Gastrocnemius medialis (tissue), 4 donors: ENCODE data around the gene UAP1. TPM values are rescaled to one million over a fixed set of nuclear protein-coding genes. Genes with fewer than 3 reads are reported as not detected.

Source experiments
- ATAC-seq, 2 donors: fragments of 150-250 bp; one replicate each; pipeline ENCODE4 v1.9.1; 2016
- DNase-seq, 2 donors: peaks; one replicate each; pipeline ENCODE4 v3.0.0-alpha.2; 2019
- H3K27ac ChIP-seq, 4 donors: fragments of 200-600 bp; sonication (generic); 1 replicate in 1 of 4; 2 replicates in 3 of 4; pipeline ENCODE4 v1.5.1; 2016 to 2018; ENCODE audit warnings: mild to moderate bottlenecking in 2 of 4, moderate library complexity in 1 of 4
- H3K27me3 ChIP-seq, 3 donors: fragments of 200-600 bp; sonication (generic) in 2 of 3; 1 replicate in 1 of 3; 2 replicates in 2 of 3; pipeline versions ENCODE4 v1.5.1 to v1.6.0; 2016 to 2019; ENCODE audit warnings: mild to moderate bottlenecking in 1 of 3, moderate library complexity in 1 of 3
- H3K36me3 ChIP-seq, 2 donors: fragments of 200-600 bp; sonication (generic) in 1 of 2; one replicate each; pipeline ENCODE4 v1.5.1; 2017 to 2018
- H3K4me1 ChIP-seq, 2 donors: fragments of 200-600 bp; sonication (generic) in 1 of 2; one replicate each; pipeline ENCODE4 v1.5.1; 2016 to 2017; ENCODE audit warnings: mild to moderate bottlenecking in 2 of 2
- H3K4me3 ChIP-seq, 4 donors: fragments of 200-600 bp; sonication (generic) in 3 of 4; 1 replicate in 1 of 4; 2 replicates in 3 of 4; pipeline ENCODE4 v1.5.1; 2016 to 2019; ENCODE audit warnings: mild to moderate bottlenecking in 2 of 4
- H3K9me3 ChIP-seq, 3 donors: fragments of 200-600 bp; sonication (generic) in 2 of 3; 1 replicate in 1 of 3; 2 replicates in 2 of 3; pipeline ENCODE4 v1.5.1; 2016 to 2019
- CTCF ChIP-seq, 5 experiments: fragments of 450-650 bp in 3 of 5; fragments of 200-600 bp in 2 of 5; sonication (generic) in 2 of 5; IDR thresholded peaks in 4 of 5; conservative IDR thresholded peaks in 1 of 5; 1 replicate in 4 of 5; 2 replicates in 1 of 5; pipeline ENCODE4 v1.5.1; 2016 to 2019; ENCODE audit warnings: antibody characterized with exemption in 5 of 5, mild to moderate bottlenecking in 3 of 5, moderate library complexity in 3 of 5
- POLR2A ChIP-seq, 2 donors: fragments of 450-650 bp; IDR thresholded peaks; one replicate each; pipeline ENCODE4 v1.6.1; 2017; ENCODE audit warnings: antibody characterized with exemption in 2 of 2, mild to moderate bottlenecking in 2 of 2, moderate library complexity in 2 of 2
- in situ Hi-C, 4 donors: fragments of 200-750 bp; cut with MboI; loops; one replicate each; pipeline versions ENCODE4 v1.15.0 to v1.8.0; 2017; ENCODE audit warnings: low sequenced_read_pairs in 4 of 4
- intact Hi-C: fragments of 100-400 bp; cut with DNase I; formaldehyde crosslinking; loops from one replicate; pipeline ENCODE4 v1.15.1; 2023; ENCODE audit warnings: low total_unique reads
- total RNA-seq, 4 donors: library from RNA; depleted of rRNA; stranded (reverse); fragments of >200 nt; gene quantifications; one replicate each; pipeline versions ENCODE4 v1.1.0 to v1.2.3, GENCODE V29; 2016

UAP1 gene
- total RNA-seq, 4 donors from 2014 or later, result 29.2 to 57.3 (median 43.2) TPM

GRCh38 chr1:162609306-162609705 lies 47.8 kb downstream of the UAP1 start:
- intact Hi-C loops, result no loop called here
- TF ChIP-seq CTCF (IDR thresholded peaks at IDR 0.05 in 4 of 5, conservative IDR thresholded peaks at IDR 0.05 in 1 of 5), result no peak
- TF ChIP-seq POLR2A (IDR thresholded peaks at IDR 0.05), result no peak
- ATAC-seq, result no peak
- Histone ChIP-seq H3K4me1 (peaks cover 9 to 15% of the 10 kb centered on the region in 2 donors), H3K27ac (no peak overlapping the region), H3K9me3 (no peaks in the 10 kb centered on the region), H3K4me3 (no peak overlapping the region), H3K27me3 (no peaks in the 10 kb centered on the region), H3K36me3 (no peaks in the 10 kb centered on the region)
- in situ Hi-C loops, result loop anchor here in 1 of 4 donors (25.0 kb wide), 1 partner anchor 178 kb away; the partner anchor contains the start of gene HSD17B7
- no peak for DNase-seq

GRCh38 chr1:162612606-162613400 lies 51.3 kb downstream of the UAP1 start:
- Histone ChIP-seq H3K4me3 (no peak overlapping the region), H3K36me3 (no peaks in the 10 kb centered on the region), H3K27ac (peak overlapping the region in 2 of 4 donors; percentile 45 to 50), H3K9me3 (peaks cover 0 to 4% (median 0%) of the 10 kb centered on the region in 3 donors), H3K4me1 (peaks cover 9 to 15% of the 10 kb centered on the region in 2 donors), H3K27me3 (no peaks in the 10 kb centered on the region)
- TF ChIP-seq CTCF (IDR thresholded peaks at IDR 0.05 in 4 of 5, conservative IDR thresholded peaks at IDR 0.05 in 1 of 5) (no peak), POLR2A (IDR thresholded peaks at IDR 0.05) (no peak)
- in situ Hi-C loops (loop anchor here in 3 of 4 donors (10.0 to 25.0 kb wide), 3 partner anchors 174 to 192 kb away; partner anchors contain the start of gene HSD17B7 (in 2 of the 3)), intact Hi-C loops (loop anchor here (1.0 kb wide), 1 partner anchor 187 kb away; no protein-coding TSS in a partner anchor)
- ATAC-seq (peak in 1 of 2 donors; percentile 52), DNase-seq (no peak)

- ATAC-seq, result no peak
- TF ChIP-seq POLR2A (IDR thresholded peaks at IDR 0.05), result no peak
- no peak for TF ChIP-seq CTCF (IDR thresholded peaks at IDR 0.05 in 4 of 5, conservative IDR thresholded peaks at IDR 0.05 in 1 of 5)
- Histone ChIP-seq H3K9me3 (peaks cover 0 to 7% (median 0%) of the 10 kb centered on the region in 3 donors), H3K4me3 (no peak overlapping the region), H3K4me1 (peaks cover 9 to 15% of the 10 kb centered on the region in 2 donors), H3K27me3 (no peaks in the 10 kb centered on the region), H3K36me3 (no peaks in the 10 kb centered on the region), H3K27ac (no peak overlapping the region)
- in situ Hi-C loops, result loop anchor here in 3 of 4 donors (10.0 to 25.0 kb wide), 3 partner anchors 170 to 188 kb away; partner anchors contain the start of gene HSD17B7 (in 2 of the 3)
- intact Hi-C loops, result no loop called here
- DNase-seq, result no peak
Measured at GRCh38 chr1:162616848-162617247, 55.3 kb downstream of the UAP1 start.

- no peak for ATAC-seq
- Histone ChIP-seq H3K9me3 (peaks cover 0 to 7% (median 0%) of the 10 kb centered on the region in 3 donors), H3K4me3 (no peak overlapping the region), H3K27me3 (no peaks in the 10 kb centered on the region), H3K27ac (no peak overlapping the region), H3K36me3 (no peaks in the 10 kb centered on the region), H3K4me1 (peaks cover 9 to 15% of the 10 kb centered on the region in 2 donors)
- intact Hi-C loops, result no loop called here
- no peak for TF ChIP-seq POLR2A (IDR thresholded peaks at IDR 0.05)
- no peak for TF ChIP-seq CTCF (IDR thresholded peaks at IDR 0.05 in 4 of 5, conservative IDR thresholded peaks at IDR 0.05 in 1 of 5)
- DNase-seq, result no peak
- in situ Hi-C loops, result loop anchor here in 3 of 4 donors (10.0 to 25.0 kb wide), 3 partner anchors 170 to 187 kb away; partner anchors contain the start of gene HSD17B7 (in 2 of the 3)
Measured at GRCh38 chr1:162617513-162617912, 56.0 kb downstream of the UAP1 start.
